HG02885 (cell line): ENCODE results near the gene GLI3.

Source experiments
- ATAC-seq: cut with Tn5 transposase; IDR thresholded peaks from one replicate; pipeline ENCODE4 v1.9.1; 2021; ENCODE audit warnings: mild to moderate bottlenecking; ENCODE audit not compliant: unreplicated experiment, poor library complexity

GLI3 gene

DNA sequence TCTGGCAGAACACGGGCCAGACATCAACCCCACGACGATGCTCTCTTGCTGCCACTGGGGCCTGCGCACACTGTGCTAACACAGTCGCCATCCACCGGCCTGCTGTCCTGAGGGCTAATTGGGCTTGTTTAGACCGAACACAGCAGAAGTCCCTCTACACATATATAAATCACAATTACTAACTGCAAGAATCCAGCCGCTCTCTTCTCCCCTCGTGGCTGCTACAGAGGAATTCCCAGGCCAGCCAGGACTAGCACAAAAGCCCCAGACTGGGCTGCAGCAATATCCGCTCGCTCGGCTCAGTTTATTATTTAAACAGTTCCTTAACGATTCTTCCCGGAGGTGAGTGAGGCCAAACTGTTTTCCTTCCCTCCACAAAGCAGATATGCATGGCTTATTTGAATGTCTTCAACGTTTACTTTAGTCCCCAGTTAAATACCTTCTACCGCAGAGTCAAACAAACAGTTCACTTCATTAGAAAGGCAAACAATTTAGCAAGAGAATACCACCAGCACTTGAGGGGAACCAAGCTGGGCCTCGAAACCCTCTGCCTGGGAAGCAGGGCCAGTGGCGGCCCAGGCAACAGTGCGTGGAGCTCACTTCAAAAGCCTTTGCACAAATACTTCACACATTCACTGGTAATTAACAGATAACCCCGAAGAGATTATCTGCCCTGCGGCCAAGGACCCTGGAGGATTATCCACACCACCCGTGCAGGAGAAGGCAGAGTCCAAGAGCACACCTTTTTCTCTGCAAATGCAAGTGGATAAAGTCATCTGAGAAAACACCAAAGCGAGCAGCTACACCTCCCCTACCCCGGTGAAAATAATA is 145.3 kb downstream of the GLI3 start:
- no peak for ATAC-seq

DNA sequence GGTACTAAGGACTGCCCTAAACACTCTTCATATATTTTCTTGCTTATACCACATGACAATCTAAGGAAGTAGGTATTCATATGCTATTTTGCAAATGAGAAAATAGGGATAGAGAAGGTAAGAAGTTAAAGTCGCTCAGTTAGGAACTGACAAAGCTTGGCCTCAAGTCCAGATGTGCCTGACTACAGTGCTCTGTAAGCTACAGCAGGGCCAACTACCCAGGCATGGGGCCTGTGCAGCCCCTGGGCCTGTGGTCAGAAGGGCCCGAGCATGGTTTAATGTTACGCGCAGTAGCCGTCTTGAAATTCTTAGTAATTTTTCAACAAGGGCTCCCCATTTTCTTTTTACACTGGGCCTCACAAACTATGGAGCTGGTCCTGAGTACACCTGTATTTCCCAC is 146.2 kb downstream of the GLI3 start:
- no peak for ATAC-seq

DNA sequence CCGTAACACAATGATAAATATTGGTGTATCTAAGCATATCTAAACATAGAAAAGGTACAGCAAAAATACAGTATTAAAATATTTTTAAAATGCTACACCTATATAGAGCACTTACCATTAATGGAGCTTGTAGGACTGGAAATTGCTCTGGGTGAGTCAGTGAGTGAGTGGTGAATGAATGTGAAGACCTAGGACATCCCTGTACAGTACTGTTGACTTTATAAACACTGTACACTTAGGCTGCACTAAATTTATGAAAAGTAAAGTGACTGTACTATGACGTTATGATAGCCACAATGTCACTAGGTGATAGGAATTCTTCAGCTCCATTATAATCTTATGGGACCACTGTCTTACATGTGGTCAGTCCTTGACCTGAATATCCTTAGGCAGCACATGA is 147.0 kb downstream of the GLI3 start:
- no peak for ATAC-seq

DNA sequence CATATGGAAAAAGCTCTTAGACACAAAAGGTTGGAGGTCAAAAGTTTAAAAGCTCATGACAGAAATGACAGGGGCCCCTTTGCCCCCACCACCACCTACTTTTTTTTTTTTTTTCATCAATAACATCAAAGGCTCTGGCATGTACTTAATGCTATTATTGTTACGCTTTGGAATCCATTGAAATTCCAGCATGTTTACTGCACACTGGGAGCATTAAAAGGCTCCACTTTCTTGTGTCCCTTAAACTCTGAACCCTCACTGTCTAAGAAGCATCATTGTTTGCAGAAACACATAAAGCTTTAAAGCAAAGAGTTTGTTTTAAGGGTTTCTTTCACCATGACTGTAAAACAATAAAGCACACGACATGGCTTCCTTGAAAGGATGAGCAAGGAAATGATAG is 149.4 kb downstream of the GLI3 start:
- no peak for ATAC-seq

DNA sequence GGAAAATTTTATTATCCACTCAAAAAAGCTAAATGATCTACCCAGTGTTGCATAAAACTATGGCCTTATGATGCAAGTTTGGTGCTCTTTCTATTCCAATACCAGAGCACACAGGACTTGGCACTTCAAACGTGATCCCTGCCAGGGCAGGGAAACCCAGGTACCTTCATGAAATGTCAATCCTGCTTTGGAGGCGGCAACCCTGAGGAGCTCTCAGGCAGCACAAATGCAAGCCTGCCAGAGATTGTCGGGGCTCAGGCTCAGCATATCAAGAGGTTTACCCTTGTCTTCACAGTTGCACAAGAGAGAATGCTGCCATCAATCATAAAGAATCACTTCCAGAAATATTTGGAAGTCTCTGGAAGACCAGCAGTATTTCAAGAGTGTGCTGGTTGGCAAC is 151.5 kb downstream of the GLI3 start:
- ATAC-seq = no peak

DNA sequence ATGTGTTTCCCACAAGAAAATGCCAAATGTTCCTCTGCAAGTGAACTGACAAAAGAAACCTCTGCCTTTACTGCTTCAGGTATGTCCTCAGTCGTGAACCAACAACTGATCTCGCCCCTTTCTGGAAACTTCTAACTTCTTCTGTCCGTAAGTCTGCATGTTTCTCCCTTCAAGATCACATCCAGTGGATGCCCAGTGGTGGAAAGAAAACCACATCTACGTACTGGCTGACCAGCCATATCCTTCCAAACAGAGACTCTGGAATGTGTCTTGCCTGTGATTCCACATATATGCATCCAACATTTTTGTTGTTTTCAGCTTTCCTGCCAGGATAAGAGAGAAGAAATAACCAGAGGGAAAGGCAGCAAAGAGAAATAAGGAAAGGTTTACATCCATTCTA is 152.7 kb downstream of the GLI3 start:
- no peak for ATAC-seq

DNA sequence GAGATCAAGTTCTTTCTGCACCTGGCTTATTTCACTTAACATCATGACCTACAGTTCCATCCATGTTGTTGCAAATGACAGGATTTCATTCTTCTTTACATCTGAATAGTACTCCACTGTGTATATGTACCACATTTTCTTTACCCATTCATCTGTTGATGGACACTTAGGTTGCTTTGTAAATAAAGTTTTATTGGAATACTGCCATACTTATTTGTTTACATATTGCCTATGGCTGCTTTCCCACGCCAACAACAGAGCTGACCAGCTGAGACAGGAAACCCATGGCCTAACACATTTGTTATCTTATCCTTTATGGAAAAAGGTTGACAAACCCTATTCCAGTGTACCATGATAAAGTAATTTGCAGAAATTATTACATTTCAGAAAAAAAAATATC is 153.7 kb downstream of the GLI3 start:
- ATAC-seq = no peak

DNA sequence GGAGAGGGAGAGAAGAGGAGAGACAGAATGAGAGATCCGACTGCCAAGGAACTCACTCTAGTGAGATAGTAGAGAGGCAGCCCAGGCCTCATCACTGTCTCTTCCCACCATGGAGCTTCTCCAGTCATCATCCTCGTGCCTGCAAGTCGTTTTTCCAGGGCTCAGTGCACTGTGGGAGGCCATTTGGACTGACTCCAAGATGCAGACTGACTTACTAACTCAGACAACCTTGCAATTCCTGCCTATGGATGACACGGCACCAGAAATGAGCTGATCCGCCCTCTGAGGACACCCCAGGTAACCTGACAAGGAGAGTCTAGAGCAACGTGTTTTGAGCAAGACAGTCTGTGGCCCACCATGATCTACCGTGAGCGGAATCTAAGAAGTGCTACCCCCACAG is 154.9 kb downstream of the GLI3 start:
- no peak for ATAC-seq

DNA sequence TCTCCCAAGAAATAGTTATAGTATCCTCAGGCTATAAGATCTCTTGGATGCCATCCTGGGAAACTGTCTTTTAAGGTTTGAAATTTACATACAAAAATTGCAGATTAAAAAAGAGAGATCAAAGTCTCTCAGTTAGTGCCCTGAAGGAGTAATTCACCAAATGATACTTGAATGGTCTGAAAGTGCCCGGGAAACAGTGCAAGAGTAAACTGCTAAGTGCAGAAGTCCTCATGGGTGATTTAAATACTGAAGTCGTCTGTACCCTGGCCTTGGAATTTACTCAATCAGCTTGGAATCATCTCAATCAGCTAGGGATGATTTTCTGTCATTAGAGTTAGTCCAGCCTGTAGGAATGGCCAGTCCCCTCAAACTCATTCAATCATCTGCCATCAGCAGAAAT is 155.3 kb downstream of the GLI3 start:
- ATAC-seq = no peak

DNA sequence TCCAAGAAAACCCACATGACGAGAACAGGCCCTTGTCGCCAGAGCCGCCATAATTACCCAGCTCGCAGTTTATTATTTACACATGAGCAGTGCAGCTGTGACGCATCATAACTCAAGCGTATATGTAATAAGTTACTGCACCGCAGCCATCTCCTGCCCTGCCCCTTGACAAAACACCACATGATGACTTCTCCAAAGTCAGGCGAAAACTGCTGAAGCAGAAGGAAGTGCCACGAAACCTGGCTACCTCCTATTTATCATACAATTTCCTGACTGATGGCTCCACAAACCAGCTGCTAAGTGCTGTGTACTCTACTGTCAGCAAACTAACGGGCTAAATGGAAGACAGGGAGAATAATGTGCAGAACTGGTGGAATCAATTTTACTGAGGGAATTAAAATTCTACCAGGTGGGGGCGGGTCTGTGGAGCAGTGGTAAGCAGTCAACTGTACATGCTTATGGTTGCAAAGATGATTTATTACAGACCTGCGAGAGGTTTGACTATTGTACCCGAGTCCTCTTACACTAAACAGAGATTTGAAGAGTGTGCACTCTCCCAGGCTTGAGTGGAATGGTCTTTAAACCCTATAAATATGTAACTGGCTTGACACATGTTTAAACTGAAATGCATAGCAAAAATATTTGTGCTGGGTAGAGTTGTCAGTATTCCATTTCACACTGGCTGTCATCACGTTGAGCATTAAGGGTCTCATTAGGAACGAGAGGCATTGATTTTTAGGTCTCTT is 156.0 kb downstream of the GLI3 start:
- ATAC-seq = no peak

DNA sequence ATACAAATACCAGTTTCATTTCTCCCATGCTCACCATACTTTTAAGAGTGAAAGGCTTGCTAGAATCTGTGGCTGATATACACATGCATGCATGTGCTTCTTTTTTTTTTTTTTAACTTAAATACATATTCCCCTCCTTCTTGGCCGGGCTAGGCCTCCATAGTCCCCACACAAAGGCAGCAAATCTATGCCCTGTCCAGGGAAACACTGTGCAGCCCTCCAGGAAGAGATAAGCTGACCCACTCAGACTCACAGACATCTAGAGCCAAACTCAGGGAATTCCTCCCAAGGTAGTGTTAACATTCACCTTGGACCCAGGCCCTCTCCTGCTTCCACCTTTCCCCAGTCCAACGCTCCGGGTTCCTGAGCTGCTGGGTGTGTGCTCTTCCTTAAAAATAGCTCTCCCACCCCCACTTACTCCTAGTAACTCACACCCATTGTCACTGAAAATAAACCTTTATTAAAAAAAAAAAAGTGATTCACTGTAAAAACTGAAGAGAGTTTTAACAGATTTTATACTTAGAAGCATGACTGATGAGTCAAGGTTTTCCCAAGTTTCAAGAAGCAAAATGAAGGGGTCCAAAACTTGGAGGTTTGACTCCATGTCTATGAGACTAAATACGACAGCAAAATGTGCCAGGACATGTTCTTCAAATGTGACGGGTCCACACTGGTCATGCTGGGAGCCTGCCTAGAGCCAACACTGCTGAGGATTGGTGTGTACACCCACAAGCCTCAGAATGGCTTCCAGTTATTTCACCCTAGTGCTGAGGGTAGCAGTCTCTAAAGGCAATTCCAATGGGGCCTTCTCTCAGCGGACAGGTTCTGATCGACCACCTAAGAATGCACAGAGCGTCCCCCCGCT is 159.5 kb downstream of the GLI3 start:
- ATAC-seq = no peak

DNA sequence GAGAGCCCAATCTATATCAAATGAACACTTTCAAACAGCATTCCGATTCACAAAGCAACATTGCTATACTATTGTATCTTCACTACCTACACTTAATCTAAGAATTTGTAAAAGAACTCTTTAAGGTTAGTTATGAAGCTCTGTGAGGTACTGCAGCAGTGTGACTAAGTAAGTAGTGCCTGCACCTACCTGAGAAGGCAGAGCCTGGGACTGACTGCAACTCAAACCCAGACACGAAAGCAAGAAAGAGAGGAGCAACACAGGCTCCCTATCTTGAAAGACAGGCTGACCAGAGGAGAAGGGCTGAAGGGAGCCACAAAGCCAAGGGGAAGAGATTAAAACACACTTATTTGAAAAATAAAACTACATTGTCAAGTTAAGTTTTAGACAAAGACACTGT is 160.1 kb downstream of the GLI3 start:
- no peak for ATAC-seq

DNA sequence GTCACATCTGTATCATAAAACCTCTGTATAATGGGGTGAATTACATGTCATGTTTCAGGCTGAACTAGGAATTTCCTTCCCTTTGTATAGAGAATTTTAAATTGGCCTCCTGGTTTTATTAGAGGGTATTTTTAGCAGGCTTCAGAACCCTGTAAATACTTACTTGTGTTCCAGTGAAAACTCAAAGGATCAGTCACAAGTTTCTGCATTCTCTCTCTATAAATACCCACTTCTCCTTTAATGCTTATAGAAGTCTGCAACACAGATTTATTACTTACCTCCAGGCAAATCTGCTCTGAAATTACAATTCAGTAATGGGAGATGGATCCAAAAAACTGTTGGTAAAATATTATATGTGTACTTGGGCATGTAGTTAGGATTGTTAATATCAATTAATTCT is 161.6 kb downstream of the GLI3 start:
- no peak for ATAC-seq

DNA sequence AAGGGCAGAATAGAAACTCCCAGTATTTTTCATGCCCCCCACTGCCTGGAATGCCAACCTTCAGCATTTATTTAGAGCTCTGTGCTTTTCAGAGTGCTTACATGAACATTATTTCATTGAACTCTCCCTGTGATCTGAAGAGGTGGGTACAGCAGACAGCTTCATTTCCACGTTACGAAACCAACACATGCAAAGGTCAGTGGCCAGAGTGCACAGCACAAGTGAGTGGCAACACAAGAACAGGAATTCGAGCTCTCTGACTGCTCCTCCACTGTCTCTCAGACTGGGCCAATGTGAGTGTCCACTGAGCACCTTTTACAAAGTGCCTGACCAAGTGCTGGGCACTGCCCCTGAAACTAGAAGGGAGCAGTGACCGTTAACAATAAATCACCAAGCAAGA is 162.9 kb downstream of the GLI3 start:
- ATAC-seq = no peak

DNA sequence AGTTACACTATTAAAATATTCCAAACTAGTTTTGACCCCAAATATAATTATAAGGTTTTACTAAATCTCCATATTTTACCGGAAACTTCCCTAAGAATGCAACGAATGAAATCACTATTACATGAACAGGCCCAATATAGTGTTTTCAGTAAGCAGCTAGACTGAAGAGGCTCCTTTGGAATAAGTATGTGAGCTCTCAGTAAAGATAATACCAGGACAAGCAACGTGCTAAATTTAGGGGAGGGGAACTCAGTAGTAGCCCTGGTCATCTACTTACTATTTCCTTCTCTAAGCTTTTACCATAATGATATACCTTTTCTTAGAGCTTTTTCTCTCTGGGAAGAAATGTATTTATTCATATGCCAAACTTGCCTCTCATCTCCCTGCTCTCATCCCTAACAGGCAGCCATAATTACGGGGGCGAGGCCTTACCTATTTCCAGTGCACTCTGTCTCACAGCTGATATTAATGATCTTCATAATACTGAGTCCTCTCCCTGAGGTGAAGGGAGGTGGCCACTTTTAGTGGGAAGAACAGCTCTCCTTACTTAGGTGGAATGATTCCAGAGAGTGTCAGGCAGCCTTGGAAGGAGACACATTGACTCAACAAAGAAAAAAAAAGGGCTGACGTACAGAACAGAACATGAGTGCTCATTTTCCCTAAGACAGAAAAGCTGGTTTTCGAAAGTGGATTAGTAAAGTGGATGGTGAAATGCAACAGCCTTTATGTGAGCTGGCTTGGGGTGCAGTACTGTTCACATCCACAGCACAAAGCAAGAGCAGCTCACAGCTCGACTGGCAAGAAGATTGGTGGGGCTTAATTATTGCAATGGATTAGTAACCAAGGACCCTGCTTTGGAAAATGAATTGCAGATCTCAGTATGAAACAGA is 165.4 kb downstream of the GLI3 start:
- ATAC-seq = no peak

DNA sequence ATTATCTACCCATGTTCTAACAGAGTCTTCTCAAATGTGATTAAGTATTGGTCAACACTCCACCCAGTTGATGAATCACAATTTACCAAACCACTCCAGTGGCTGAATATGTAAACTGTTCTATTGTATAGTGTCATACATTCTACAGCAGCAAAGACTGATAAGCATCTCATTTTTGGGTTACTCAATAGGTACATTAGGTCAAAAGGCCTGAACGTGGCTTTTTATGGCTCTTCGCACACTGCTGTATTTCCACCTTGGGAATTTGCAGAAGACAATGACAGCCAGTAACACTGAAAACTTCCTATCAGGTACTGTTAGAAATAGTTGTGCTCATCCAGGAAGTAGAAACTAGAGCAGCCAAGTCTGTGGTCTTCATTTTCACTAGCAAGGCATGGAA is 166.9 kb downstream of the GLI3 start:
- no peak for ATAC-seq

DNA sequence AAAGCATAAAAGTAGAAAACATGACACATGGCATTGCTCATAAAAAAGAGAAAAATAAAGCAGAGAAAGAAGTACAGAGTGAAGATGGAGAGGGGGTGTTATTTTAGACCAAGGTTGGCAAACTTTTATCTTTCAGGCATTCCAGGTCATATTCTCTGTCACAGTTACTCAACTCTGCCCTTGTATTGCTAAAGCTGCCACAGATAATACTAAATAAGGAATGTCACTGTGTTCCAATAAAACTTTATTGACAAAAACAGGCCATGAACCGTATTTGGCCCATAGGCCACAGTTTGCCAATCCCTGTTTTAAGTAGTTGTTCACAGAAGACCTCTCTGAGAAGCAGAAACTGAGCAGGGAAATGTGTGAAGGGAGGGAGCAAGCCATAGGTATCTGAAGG is 167.4 kb downstream of the GLI3 start:
- no peak for ATAC-seq

DNA sequence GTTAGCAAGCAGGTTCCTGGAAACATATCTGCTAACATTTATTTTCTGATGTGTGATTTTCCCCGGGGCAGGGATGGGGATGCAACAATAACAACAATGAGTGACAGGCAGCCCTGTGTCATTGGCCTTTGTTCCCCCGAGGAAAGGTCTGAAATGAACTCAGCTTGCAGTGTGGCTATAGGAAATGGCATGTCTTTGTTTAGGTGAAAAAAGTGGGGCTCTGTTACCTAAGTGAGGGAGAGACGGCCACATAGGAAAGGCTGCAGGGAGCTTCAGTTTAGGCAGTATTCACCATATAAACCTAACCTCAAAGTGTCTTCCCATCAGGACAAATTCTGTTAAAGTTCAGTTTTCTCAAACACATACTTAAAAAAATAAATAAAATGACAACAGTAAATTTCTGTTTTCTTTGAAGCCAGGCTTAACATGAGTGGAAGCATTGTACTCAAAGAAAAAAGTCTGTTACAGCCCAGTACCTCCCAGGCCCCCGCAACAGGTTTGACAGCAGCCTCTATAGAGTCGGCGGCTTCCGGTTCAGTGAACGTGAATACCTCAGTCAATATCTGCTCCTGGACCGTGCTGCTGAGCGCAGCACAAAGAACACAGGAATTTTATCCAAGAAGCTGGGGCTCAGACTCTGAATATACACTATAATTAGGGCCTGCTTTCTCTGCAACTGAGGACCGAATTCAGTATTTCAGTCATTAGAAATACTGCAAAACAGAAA is 168.3 kb downstream of the GLI3 start:
- ATAC-seq = no peak

DNA sequence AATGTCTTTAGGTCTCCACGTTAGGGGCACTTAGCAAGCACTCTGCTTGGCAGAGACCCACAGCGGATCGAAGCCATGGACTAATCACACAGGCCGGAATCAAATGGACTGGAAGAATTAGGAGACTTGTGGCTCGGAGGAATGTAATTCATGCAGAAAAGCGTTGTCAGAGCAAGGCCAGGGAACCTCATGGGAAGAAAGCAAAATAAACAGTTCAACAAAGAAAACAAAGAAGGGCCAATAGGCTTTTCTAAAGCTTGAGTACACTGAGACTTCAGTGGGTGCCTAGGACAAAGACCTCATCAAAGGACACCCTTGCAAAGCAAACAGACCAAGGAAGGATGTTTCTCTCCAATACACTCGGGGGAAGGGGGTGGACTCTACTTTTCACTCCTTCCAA is 171.1 kb downstream of the GLI3 start:
- no peak for ATAC-seq
